Heart right ventricle (tissue), 16 donors: ENCODE measurements around the gene NCCRP1. TPM values are rescaled to one million over a fixed set of nuclear protein-coding genes. Genes with fewer than 3 reads are reported as not detected.

ENCODE experiments used
- ATAC-seq, 8 donors: fragments of 200-7000 bp; cut with Tn5 transposase; one replicate each; pipeline ENCODE4 v1.9.1; 2020; ENCODE audit warnings: mild to moderate bottlenecking in 8 of 8, moderate library complexity in 8 of 8, moderate number of reproducible peaks in 1 of 8
- DNase-seq, 2 donors: peaks; one replicate each; pipeline ENCODE4 v3.0.0-alpha.2; 2020
- H3K27ac ChIP-seq, 10 donors: fragments of 200-600 bp; sonication (generic) in 2 of 10; one replicate each; pipeline versions ENCODE4 v1.5.0 to v1.8.0; 2020 to 2022; ENCODE audit warnings: mild to moderate bottlenecking in 3 of 10
- H3K27me3 ChIP-seq, 7 donors: fragments of 200-600 bp; one replicate each; pipeline ENCODE4 v1.8.0; 2021 to 2022; ENCODE audit warnings: mild to moderate bottlenecking in 2 of 7
- H3K36me3 ChIP-seq, 9 donors: fragments of 200-600 bp; sonication (generic) in 1 of 9; one replicate each; pipeline versions ENCODE4 v1.5.0 to v1.8.0; 2020 to 2022; ENCODE audit warnings: mild to moderate bottlenecking in 2 of 9
- H3K4me1 ChIP-seq, 9 donors: fragments of 200-600 bp; sonication (generic) in 1 of 9; one replicate each; pipeline versions ENCODE4 v1.5.0 to v1.8.0; 2020 to 2022; ENCODE audit warnings: mild to moderate bottlenecking in 4 of 9
- H3K4me3 ChIP-seq, 10 donors: fragments of 200-600 bp; sonication (generic) in 2 of 10; one replicate each; pipeline versions ENCODE4 v1.5.0 to v1.8.0; 2020 to 2022; ENCODE audit warnings: mild to moderate bottlenecking in 7 of 10, moderate library complexity in 2 of 10
- H3K9me3 ChIP-seq, 11 donors: fragments of 200-600 bp in 10 of 11; sonication (generic) in 2 of 11; one replicate each; pipeline versions ENCODE4 v1.5.0 to v1.8.0; 2013 to 2022; ENCODE audit warnings: mild to moderate bottlenecking in 2 of 11, control low read depth in 1 of 11, moderate library complexity in 1 of 11
- CTCF ChIP-seq, 9 donors: fragments of 200-600 bp; sonication (generic) in 2 of 9; IDR thresholded peaks; one replicate each; pipeline versions ENCODE4 v1.5.0 to v1.8.0; 2021 to 2022; ENCODE audit warnings: antibody characterized with exemption in 9 of 9, mild to moderate bottlenecking in 5 of 9, moderate library complexity in 1 of 9
- WGBS, 2 donors: extraction: QIAGEN DNeasy Blood & Tissue Kit; methylation state at CpG; one replicate each; pipeline ENCODE4 v1.1.7; 2013; ENCODE audit warnings: inconsistent platforms in 1 of 2; 5-methylcytosine and 5-hydroxymethylcytosine counted together
- intact Hi-C, 10 donors: fragments of 100-400 bp; cut with DNase I; formaldehyde crosslinking; loops; one replicate each; pipeline versions ENCODE4 v1.11.1 to v1.14.2; 2022
- polyA plus RNA-seq, 2 donors: library from polyadenylated mRNA; stranded (reverse); fragments of 200-250 nt; gene quantifications; one replicate each; pipeline ENCODE4 v1.2.3, GENCODE V29; 2013
- total RNA-seq, 10 donors: library from RNA; stranded (reverse); fragmentation: NEBNext Ultra II Directional in 3 of 10; extraction: Animal tissue kit (Norgen Biotek cat#: 25700) in 3 of 10; gene quantifications; one replicate each; pipeline versions ENCODE4 v1.2.1 to v1.2.4, GENCODE V29; 2021 to 2023
- donor health status: Arrhythmogenic right ventricular cardiomyopathy.
- donor health status: ischemic (EF 13 %, LVEDD 7.1; RV severe dilation, severe dysfunction).
- donor health status: healthy with polysubstance abuse.
- donor health status: DM: no; HTN: yes; CAD: no.
- donor health status: DM: no; HTN: no; CAD: no.
- donor health status: ischemic (EF 25% LVEDD 6.9; RV normal size, moderate dysfunction).
- donor health status: ischemic (EF 25% LVEDD 5.7; RV mildly dilated, moderate dysfunction).
- donor health status: healthy.
- donor health status: DM: yes; HTN: yes; CAD: no.
- donor health status: Ischemic cardiomyopathy.
- donor health status: ischemic (EF 35%, LVEDD 5.7; RV mildly dilated, moderate dysfunction).
- donor health status: nonischemic (EF 11% LVEDD 7.7; RV severe dilation, severe dysfunction).
- donor health status: DM: yes; HTN: yes; CAD: no.
- donor health status: PGD.
- donor health status: ischemic (EF 29% LVEDD 5.4; RV normal size, mild dysfunction).
- donor health status: nonischemic (EF 23%, LVEDD 6.1; RV moderate dilation, normal function).

Gene NCCRP1
- total and polyA plus RNA-seq, 12 donors = 0.03 TPM; not detected in 11

GRCh38 chr19:39179754-39180153 lies 17.0 kb upstream of the NCCRP1 start:
- H3K4me1 ChIP-seq = no peaks in the 10 kb centered on the region
- no peaks in the 10 kb centered on the region for H3K27me3 ChIP-seq
- TF ChIP-seq CTCF (IDR thresholded peaks at IDR 0.05) = no peak
- peaks cover 0 to 56% (median 0%) of the 10 kb centered on the region in 9 donors for H3K36me3 ChIP-seq
- H3K27ac ChIP-seq = no peak overlapping the region
- no peak overlapping the region for H3K4me3 ChIP-seq
- intact Hi-C loops = loop anchor here in 1 of 10 donors (10.0 kb wide), 1 partner anchor 145 kb away; the partner anchor contains the start of gene LRFN1
- H3K9me3 ChIP-seq = no peaks in the 10 kb centered on the region
- DNase-seq (no peak), ATAC-seq (no peak)
- 92 to 93% methylated on average over 10 of the region's 10 CpGs for WGBS, 2 donors

- no peaks in the 10 kb centered on the region for H3K27me3 ChIP-seq
- ATAC-seq (no peak), DNase-seq (no peak)
- no peaks in the 10 kb centered on the region for H3K9me3 ChIP-seq
- peaks cover 0 to 46% (median 0%) of the 10 kb centered on the region in 9 donors for H3K36me3 ChIP-seq
- TF ChIP-seq CTCF (IDR thresholded peaks at IDR 0.05) = no peak
- no peaks in the 10 kb centered on the region for H3K4me1 ChIP-seq
- 78 to 89% methylated on average over 9 of the region's 9 CpGs for WGBS, 2 donors
- no peak overlapping the region for H3K4me3 ChIP-seq
- no peak overlapping the region for H3K27ac ChIP-seq
- intact Hi-C loops = loop anchor here in 1 of 10 donors (10.0 kb wide), 1 partner anchor 144 kb away; the partner anchor contains the start of gene LRFN1
These were observed 16.0 kb upstream of the NCCRP1 start for GRCh38 chr19:39180749-39181148.

- ATAC-seq (no peak), DNase-seq (no peak)
- H3K4me3 ChIP-seq = no peak overlapping the region
- no peaks in the 10 kb centered on the region for H3K9me3 ChIP-seq
- H3K4me1 ChIP-seq = no peaks in the 10 kb centered on the region
- H3K36me3 ChIP-seq = peaks cover 0 to 37% (median 0%) of the 10 kb centered on the region in 9 donors
- peaks cover 0 to 5% (median 0%) of the 10 kb centered on the region in 7 donors for H3K27me3 ChIP-seq
- intact Hi-C loops = loop anchor here in 1 of 10 donors (10.0 kb wide), 1 partner anchor 143 kb away; the partner anchor contains the start of gene LRFN1
- WGBS, 2 donors = 89% methylated on average over 21 of the region's 21 CpGs
- no peak for TF ChIP-seq CTCF (IDR thresholded peaks at IDR 0.05)
- no peak overlapping the region for H3K27ac ChIP-seq
These were observed 15.1 kb upstream of the NCCRP1 start for GRCh38 chr19:39181500-39182173.

- TF ChIP-seq CTCF (IDR thresholded peaks at IDR 0.05) = no peak
- peaks cover 0 to 5% (median 0%) of the 10 kb centered on the region in 7 donors for H3K27me3 ChIP-seq
- no peak for ATAC-seq
- intact Hi-C loops = loop anchor here in 1 of 10 donors (10.0 kb wide), 1 partner anchor 143 kb away; the partner anchor contains the start of gene LRFN1
- peaks cover 0 to 32% (median 0%) of the 10 kb centered on the region in 9 donors for H3K36me3 ChIP-seq
- no peaks in the 10 kb centered on the region for H3K9me3 ChIP-seq
- 84 to 86% methylated on average over 4 of the region's 4 CpGs for WGBS, 2 donors
- H3K4me1 ChIP-seq = no peaks in the 10 kb centered on the region
- no peak overlapping the region for H3K4me3 ChIP-seq
- no peak overlapping the region for H3K27ac ChIP-seq
- DNase-seq = no peak
These were observed 14.6 kb upstream of the NCCRP1 start for GRCh38 chr19:39182174-39182505.
